GM19467 (cell line): ENCODE measurements around the gene SOWAHA.
"Not testable (repeated sequence)": the region's sequence is repeated elsewhere in the genome, so short reads cannot be mapped to it uniquely, and the experiment has no call there.

Experiments
- ATAC-seq: cut with Tn5 transposase; IDR thresholded peaks from one replicate; pipeline ENCODE4 v1.9.1; 2021; ENCODE audit warnings: mild to moderate bottlenecking, moderate library complexity; ENCODE audit not compliant: unreplicated experiment

Gene SOWAHA

GRCh38 chr5:132848270-132848669 is 35.2 kb downstream of the SOWAHA start:
- no peak for ATAC-seq

- no peak for ATAC-seq
These were observed 36.2 kb downstream of the SOWAHA start for GRCh38 chr5:132849347-132849746.

GRCh38 chr5:132850066-132850465 is 37.0 kb downstream of the SOWAHA start:
- no peak for ATAC-seq

DNA sequence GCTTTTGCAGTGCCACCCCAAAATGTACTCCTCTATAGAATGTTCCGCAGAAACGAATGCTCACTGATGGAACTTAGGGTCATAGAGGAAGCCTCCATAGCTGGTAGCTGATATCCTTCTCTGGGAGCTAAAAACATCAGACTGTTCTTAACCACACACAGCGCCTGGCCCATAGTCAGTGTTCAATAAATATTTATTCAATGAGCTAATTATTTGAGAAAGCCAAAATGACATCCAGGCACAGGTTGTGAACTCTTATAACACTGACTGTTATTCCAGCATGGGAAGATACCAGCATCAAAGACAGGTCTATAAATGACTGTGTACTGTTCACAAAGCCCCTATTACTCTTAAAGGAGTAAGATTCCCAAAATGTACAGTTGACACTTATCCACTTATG is 40.2 kb downstream of the SOWAHA start:
- no peak for ATAC-seq

DNA sequence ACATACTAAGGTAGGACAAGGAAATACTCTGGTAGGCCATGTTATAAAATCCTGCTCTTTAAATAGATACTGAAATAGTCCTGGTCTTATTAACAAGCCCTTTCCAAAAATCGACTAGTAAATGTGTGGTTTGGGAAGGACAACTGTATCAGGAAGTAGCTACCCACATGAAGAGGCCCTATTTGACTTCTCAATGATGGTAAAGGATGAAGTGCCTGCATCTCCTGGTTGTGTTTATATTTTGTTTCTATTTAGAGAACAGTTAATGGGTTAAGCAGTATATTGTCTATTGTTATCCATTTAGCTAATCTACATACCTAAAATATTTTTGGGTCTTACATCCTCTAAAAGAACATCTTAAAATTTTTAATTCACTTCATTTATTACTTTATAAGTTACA is 40.7 kb downstream of the SOWAHA start:
- no peak for ATAC-seq

DNA sequence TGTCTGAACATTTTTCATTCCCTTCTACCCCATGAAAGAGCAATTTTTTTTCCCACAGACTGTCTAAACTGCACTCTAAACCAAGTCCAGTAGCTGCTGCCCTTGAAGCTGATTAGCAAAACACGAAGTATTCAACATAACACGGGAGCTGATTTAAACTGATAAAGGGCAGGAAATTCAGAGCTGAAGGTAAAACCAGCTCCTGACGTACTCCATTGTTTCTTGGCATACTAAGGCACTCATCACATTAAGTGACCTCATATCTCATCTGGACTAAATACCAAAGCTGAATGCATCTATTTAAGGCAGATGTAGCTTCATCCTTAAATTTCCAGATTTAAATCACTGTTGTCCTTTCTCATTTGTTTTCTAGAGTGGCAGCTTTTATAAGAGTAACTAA is 41.2 kb downstream of the SOWAHA start:
- no peak for ATAC-seq

GRCh38 chr5:132854992-132855391 is 41.9 kb downstream of the SOWAHA start:
- ATAC-seq: not testable (repeated sequence)

GRCh38 chr5:132856011-132856410 is 42.9 kb downstream of the SOWAHA start:
- no peak for ATAC-seq

GRCh38 chr5:132859889-132860437 is 46.9 kb downstream of the SOWAHA start:
- ATAC-seq: no peak

GRCh38 chr5:132860742-132861141 is 47.6 kb downstream of the SOWAHA start:
- ATAC-seq: no peak

DNA sequence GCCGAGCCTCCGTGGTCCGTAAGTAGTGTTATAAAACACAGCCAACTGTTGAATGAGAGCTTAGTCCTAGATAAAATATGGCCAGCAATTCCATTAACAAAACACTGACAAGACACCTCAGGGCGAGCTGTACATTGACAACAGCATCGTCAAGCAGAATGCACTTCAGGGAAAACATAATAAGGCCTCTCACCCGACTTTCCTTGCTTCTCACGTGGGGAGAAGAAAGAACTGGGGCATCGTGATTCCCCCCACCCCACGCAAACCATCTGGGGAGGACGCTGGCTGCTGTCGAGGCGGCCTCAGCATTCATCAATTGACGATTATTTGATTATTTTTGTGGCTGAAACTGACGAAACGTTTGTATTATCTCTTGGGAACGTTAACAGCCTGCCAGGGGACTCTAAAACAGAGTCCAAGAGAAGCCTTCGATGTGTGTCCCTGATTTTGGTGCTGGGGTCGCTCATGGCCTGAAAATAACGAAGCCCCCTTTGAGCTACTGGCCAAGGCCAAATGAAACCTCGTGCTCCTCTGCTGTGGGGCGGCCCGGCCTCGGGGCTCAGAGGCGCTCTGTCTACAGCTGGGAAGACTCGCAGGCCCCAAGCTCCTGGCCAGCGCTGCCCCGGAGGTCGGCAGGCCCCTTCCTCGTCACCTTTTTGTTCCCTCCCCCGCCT is 52.7 kb downstream of the SOWAHA start:
- ATAC-seq: no peak
